Right lobe of liver (tissue), 6 donors: ENCODE measurements around the gene AOX1. TPM values are rescaled to one million over a fixed set of nuclear protein-coding genes. Genes with fewer than 3 reads are reported as not detected.
A peak's percentile ranks its signal among the peaks of the same experiment; 100 is the strongest.
"Not testable (repeated sequence)": the region's sequence is repeated elsewhere in the genome, so short reads cannot be mapped to it uniquely, and the experiment has no call there.

ENCODE experiments used
- ATAC-seq, 4 donors: fragments of 200-7000 bp; cut with Tn5 transposase; one replicate each; pipeline ENCODE4 v1.9.1; 2020; ENCODE audit warnings: mild to moderate bottlenecking in 4 of 4, moderate library complexity in 4 of 4
- DNase-seq, 3 donors: peaks; one replicate each; pipeline ENCODE4 v3.0.0-alpha.2; 2020
- H3K27ac ChIP-seq, 3 donors: fragments of 200-600 bp; one replicate each; pipeline ENCODE4 v1.8.0; 2022
- H3K27me3 ChIP-seq, 2 donors: fragments of 200-600 bp; one replicate each; pipeline ENCODE4 v1.8.0; 2022
- H3K36me3 ChIP-seq, 4 donors: fragments of 200-600 bp; sonication (generic) in 1 of 4; one replicate each; pipeline versions ENCODE4 v1.5.1 to v1.8.0; 2017 to 2022; ENCODE audit warnings: control low read depth in 1 of 4
- H3K4me1 ChIP-seq, 4 donors: fragments of 200-600 bp; sonication (generic) in 1 of 4; one replicate each; pipeline versions ENCODE4 v1.5.1 to v1.8.0; 2017 to 2022; ENCODE audit warnings: control low read depth in 1 of 4
- H3K4me3 ChIP-seq, 3 donors: fragments of 200-600 bp; one replicate each; pipeline ENCODE4 v1.8.0; 2022
- H3K9me3 ChIP-seq, 4 donors: fragments of 200-600 bp; sonication (generic) in 1 of 4; one replicate each; pipeline versions ENCODE4 v1.5.1 to v1.8.0; 2017 to 2022; ENCODE audit warnings: control low read depth in 1 of 4
- CTCF ChIP-seq, 4 donors: fragments of 200-600 bp in 3 of 4; fragments of 450-650 bp in 1 of 4; IDR thresholded peaks; one replicate each; pipeline versions ENCODE4 v1.5.1 to v1.8.0; 2016 to 2022; ENCODE audit warnings: antibody characterized with exemption in 4 of 4, mild to moderate bottlenecking in 2 of 4
- POLR2A ChIP-seq: fragments of 450-650 bp; IDR thresholded peaks from one replicate; pipeline ENCODE4 v1.6.1; 2017; ENCODE audit warnings: antibody characterized with exemption, mild to moderate bottlenecking
- WGBS: methylation state at CpG from one replicate; pipeline ENCODE4 v1.1.6; 2018; ENCODE audit warnings: low coverage, low lambda C conversion rate; ENCODE audit not compliant: insufficient coverage; ENCODE audit errors: missing lambda C conversion rate; 5-methylcytosine and 5-hydroxymethylcytosine counted together
- intact Hi-C, 2 donors: fragments of 100-400 bp; cut with DNase I; formaldehyde crosslinking; loops; one replicate each; pipeline versions ENCODE4 v1.11.2 to v1.14.1; 2022
- total RNA-seq, 6 experiments: library from RNA; depleted of rRNA in 2 of 6; stranded (reverse); fragments of >200 nt in 2 of 6; fragmentation: NEBNext Ultra II Directional in 3 of 6; extraction: Animal tissue kit (Norgen Biotek cat#: 25700) in 3 of 6; gene quantifications; one replicate each; pipeline versions ENCODE4 v1.1.0 to v1.2.4, GENCODE V29; 2016 to 2023
- donor health status: DM: no; HTN: yes; CAD: no.
- donor health status: DM: no; HTN: no; CAD: no.
- donor health status: DM: no; HTN: no; CAD: no.
- donor health status: DM: no; HTN: yes; CAD: no.
- donor health status: DM: no; HTN: yes; CAD: no.

AOX1 gene
- total RNA-seq, 6 experiments from 2014 or later: 524 to 1,747 (median 931) TPM

- intact Hi-C loops: no loop called here
- no peaks in the 10 kb centered on the region for H3K36me3 ChIP-seq
- ATAC-seq: no peak
- H3K27ac ChIP-seq: peak overlapping the region in 2 of 3 donors; percentile 5 to 77
- H3K9me3 ChIP-seq: no peaks in the 10 kb centered on the region
- no peak overlapping the region for H3K4me3 ChIP-seq
- WGBS: 87% methylated on average over 3 of the region's 5 CpGs
- no peak for DNase-seq
- TF ChIP-seq POLR2A: no peak
- no peak for TF ChIP-seq CTCF (IDR thresholded peaks at IDR 0.05)
- no peaks in the 10 kb centered on the region for H3K27me3 ChIP-seq
- peaks cover 0 to 54% (median 15%) of the 10 kb centered on the region in 4 donors for H3K4me1 ChIP-seq
These were observed 93.7 kb downstream of the AOX1 start for GRCh38 chr2:200679535-200679934.

DNA sequence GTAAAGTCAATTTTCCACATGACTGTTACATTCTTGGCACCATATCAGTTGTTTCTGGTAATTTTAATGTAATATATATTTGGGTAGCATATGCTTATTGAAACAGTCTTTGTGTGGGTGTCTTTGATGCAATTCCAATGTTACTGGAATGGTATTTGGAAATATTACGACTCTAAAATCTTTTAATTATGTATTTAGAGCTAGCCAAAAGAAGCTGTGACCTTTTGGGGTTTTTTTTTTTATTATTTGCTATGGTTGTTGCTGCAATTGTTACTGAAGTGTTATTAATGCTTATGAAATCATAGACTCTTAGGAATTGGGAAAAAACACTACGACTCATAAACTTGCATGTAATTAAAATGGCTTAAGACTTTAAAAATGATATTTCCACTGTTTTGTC lies 95.9 kb downstream of the AOX1 start:
- Histone ChIP-seq H3K36me3 (no peaks in the 10 kb centered on the region), H3K27me3 (no peaks in the 10 kb centered on the region), H3K4me3 (no peak overlapping the region), H3K27ac (no peak overlapping the region), H3K9me3 (no peaks in the 10 kb centered on the region), H3K4me1 (peaks cover 0 to 42% (median 15%) of the 10 kb centered on the region in 4 donors)
- no peak for TF ChIP-seq POLR2A
- TF ChIP-seq CTCF (IDR thresholded peaks at IDR 0.05): no peak
- WGBS: 67% methylated on average over 2 of the region's 2 CpGs
- intact Hi-C loops: no loop called here
- DNase-seq (no peak), ATAC-seq (no peak)

- H3K27ac ChIP-seq, H3K27me3 ChIP-seq, DNase-seq, ATAC-seq, H3K9me3 ChIP-seq, H3K4me3 ChIP-seq, intact Hi-C loops, H3K36me3 ChIP-seq: not testable (repeated sequence)
- 81% methylated on average over 3 of the region's 5 CpGs for WGBS
- peaks cover 0 to 35% (median 11%) of the 10 kb centered on the region in 4 donors for H3K4me1 ChIP-seq
These were observed 96.6 kb downstream of the AOX1 start for GRCh38 chr2:200682407-200682806.

DNA sequence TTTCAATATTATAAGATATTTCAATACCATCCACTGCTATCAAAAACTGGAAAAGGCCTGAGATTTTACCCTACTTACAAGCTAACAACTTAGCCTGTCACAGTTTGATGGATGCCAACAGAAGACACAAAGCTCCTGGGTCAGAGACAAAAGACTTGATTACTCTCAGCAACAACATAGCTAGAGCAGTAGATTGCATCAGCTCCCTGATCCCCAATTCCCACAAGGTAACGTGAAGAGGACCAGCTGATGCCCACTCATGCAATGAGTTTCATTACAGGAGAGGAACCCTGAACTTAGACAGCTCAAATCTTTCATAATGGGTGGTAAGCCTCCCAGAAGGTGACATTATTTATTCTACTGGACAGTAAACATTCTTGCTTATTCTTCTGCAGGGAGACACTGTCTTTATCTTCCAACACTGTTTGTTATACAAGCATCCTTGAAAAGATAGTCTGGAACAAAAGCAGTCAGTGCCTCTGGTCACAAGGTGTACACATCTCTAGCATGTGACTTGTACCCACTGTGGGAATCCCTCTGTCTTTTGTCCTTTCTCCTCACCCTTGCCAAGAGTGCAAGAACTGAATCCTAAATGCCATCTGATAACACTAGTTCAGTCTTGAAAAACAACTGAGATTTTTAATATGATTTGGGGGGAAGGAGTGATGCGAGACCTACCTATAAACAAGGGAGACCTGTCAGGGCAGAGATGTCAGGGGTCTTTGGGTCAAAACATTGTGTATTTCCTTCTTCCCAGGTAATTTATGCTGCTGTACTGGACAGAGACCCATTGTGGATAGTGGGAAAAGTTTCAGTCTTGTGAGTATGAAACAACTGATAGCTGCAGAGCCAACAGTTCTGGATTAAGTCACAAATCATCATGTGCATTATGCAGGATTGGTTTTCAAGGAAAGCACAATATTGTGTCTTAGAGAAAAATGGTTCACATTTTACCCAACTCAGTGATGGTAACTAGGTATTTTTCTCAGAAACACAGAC lies 102.4 kb downstream of the AOX1 start:
- intact Hi-C loops: no loop called here
- H3K27me3 ChIP-seq: no peaks in the 10 kb centered on the region
- H3K27ac ChIP-seq: no peak overlapping the region
- H3K4me1 ChIP-seq: no peaks in the 10 kb centered on the region
- ATAC-seq (no peak), DNase-seq (no peak)
- H3K36me3 ChIP-seq: no peaks in the 10 kb centered on the region
- H3K9me3 ChIP-seq: no peaks in the 10 kb centered on the region
- TF ChIP-seq CTCF (IDR thresholded peaks at IDR 0.05) (no peak), POLR2A (no peak)
- WGBS: 56% methylated on average over 2 of the region's 2 CpGs
- H3K4me3 ChIP-seq: no peak overlapping the region

GRCh38 chr2:200689115-200689514 lies 103.3 kb downstream of the AOX1 start:
- TF ChIP-seq CTCF (IDR thresholded peaks at IDR 0.05) (no peak), POLR2A (no peak)
- Histone ChIP-seq H3K27ac (no peak overlapping the region), H3K9me3 (no peaks in the 10 kb centered on the region), H3K4me1 (no peaks in the 10 kb centered on the region), H3K36me3 (no peaks in the 10 kb centered on the region), H3K4me3 (no peak overlapping the region), H3K27me3 (no peaks in the 10 kb centered on the region)
- intact Hi-C loops: no loop called here
- DNase-seq (no peak), ATAC-seq (no peak)
- WGBS: 62% methylated on average over 3 of the region's 3 CpGs
